Measurements from ENCODE around the gene TMEM51. TPM values are rescaled to one million over a fixed set of nuclear protein-coding genes. Genes with fewer than 3 reads are reported as not detected.

The TMEM51 gene
- total and polyA plus RNA-seq, 10 of the 15 experiments (the other 5 are each of a cell fraction or from before 2014, with no cell fraction given): 0.55 to 4.8 (median 3.1) TPM

DNA sequence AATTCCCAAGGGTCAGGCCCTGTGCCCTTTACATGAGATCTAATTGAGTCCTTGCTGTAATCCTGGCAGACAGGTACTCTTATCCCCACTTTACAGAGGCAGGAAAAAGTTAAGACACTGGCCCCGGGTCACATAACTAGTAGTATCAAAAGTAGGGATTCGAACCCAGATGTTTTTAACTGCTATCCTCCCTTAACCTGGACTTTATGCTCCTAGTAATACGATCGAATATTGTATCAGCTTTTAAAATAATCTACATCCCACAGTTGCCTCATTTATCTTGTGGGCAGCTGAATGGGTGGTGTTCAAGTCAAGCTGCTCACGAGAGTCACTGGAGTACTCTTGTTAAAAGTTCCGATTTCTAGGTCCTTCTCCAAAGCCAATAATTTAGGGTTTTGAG, 25.5 kb upstream of the TMEM51 start (continued):
- TF ChIP-seq, protein P1, sequence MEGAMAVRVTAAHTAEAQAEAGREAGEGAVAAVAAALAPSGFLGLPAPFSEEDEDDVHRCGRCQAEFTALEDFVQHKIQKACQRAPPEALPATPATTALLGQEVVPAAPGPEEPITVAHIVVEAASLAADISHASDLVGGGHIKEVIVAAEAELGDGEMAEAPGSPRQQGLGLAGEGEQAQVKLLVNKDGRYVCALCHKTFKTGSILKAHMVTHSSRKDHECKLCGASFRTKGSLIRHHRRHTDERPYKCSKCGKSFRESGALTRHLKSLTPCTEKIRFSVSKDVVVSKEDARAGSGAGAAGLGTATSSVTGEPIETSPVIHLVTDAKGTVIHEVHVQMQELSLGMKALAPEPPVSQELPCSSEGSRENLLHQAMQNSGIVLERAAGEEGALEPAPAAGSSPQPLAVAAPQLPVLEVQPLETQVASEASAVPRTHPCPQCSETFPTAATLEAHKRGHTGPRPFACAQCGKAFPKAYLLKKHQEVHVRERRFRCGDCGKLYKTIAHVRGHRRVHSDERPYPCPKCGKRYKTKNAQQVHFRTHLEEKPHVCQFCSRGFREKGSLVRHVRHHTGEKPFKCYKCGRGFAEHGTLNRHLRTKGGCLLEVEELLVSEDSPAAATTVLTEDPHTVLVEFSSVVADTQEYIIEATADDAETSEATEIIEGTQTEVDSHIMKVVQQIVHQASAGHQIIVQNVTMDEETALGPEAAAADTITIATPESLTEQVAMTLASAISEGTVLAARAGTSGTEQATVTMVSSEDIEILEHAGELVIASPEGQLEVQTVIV (IDR thresholded peaks at IDR 0.05; ENCODE audit: borderline replicate concordance, partially characterized antibody): no peak
- TF ChIP-seq ZNF207 (IDR thresholded peaks at IDR 0.05; ENCODE audit: borderline replicate concordance) (no peak), CHD1 (IDR thresholded peaks at IDR 0.05; ENCODE audit: low read depth, low read length) (no peak), TCF7 (IDR thresholded peaks at IDR 0.05; ENCODE audit: borderline replicate concordance) (no peak)
- TF ChIP-seq, protein P2, sequence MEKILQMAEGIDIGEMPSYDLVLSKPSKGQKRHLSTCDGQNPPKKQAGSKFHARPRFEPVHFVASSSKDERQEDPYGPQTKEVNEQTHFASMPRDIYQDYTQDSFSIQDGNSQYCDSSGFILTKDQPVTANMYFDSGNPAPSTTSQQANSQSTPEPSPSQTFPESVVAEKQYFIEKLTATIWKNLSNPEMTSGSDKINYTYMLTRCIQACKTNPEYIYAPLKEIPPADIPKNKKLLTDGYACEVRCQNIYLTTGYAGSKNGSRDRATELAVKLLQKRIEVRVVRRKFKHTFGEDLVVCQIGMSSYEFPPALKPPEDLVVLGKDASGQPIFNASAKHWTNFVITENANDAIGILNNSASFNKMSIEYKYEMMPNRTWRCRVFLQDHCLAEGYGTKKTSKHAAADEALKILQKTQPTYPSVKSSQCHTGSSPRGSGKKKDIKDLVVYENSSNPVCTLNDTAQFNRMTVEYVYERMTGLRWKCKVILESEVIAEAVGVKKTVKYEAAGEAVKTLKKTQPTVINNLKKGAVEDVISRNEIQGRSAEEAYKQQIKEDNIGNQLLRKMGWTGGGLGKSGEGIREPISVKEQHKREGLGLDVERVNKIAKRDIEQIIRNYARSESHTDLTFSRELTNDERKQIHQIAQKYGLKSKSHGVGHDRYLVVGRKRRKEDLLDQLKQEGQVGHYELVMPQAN (conservative IDR thresholded peaks at IDR 0.05): no peak

All from GM12878 (cell line).